GM18526 (cell line): Measurements from ENCODE around the gene NUB1.

ENCODE experiments used
- POLR2A ChIP-seq: IDR thresholded peaks from 3 replicates; pipeline ENCODE4 v1.6.1; 2011; ENCODE audit not compliant: insufficient read length; ENCODE audit errors: extremely low read depth

The NUB1 gene

DNA sequence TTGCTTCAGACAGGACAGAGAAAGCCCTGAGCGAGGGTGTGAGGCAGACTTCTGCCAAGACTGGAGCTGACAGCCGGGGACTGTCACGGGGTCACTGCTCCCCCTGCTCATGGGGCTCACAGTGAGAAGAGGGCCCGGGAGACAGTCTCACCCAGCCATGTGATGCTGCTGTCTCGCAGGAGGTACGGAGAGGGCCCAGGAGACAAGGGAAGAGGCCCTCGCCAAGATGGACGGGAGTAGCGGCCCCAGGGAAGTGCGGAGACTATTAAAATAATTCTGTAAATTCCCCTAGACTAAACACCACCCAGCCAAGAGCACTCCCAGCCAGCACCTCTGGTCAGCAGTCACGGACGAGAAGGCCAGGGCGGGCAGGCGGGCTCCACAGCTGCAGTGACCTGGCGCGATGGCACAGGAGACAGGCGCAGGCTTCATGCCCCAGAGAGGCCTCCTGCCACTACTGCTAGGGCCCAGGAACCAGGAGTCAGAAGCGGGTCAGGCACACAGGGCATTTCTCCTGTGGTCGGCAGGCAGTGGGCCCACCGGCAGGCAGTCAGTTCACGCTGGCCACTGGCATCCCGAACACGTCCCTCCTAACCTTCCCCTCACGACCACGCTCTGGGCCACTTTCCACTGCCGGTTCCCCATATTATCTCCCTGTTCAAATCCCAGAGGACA lies 44.2 kb downstream of the NUB1 start:
- TF ChIP-seq POLR2A, result no peak

DNA sequence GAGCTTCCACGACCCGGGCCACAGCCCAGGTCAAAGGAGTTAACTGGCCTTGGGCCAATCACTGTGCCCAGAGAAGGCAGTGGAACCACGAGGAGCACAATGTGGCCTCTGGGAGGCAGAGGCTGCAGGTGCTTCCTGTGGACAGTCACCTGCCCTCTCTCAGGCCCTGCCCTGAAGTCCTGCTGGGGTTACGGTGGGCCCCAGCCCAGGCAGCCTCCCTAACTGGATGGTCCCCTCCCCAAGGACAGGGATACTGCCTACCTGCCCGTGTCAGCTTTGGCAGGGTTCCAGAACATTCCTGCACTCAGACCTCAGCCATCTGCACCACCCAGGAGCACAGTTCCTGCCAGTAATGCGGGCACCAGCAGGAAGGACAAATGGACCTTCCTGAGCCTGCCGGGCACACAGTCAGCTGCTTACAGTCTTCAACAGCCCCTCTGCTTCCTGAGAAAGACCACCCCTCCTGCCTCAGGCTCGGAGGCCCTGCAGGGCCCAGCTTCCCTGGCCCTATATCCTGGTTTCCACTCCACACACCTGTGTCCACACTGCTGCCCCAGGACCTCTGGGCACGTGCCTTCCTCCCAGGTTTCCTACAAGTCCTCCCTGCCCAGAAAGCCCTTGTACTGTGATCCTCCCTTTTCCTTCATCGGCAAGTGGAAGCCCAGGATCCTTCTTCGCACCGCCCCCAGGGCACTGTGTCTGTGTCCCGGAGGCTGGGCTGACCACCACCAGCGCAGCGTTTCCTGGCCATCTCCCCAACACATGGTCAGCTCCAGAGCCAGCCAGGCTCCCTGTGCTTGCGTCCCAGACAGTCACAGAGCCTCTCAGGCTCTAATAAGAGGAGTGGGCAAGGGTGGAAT lies 44.9 kb downstream of the NUB1 start:
- TF ChIP-seq POLR2A, result no peak

- TF ChIP-seq POLR2A, result no peak
These were observed 45.8 kb downstream of the NUB1 start for GRCh38 chr7:151387161-151388006.

GRCh38 chr7:151388007-151388297 lies 46.3 kb downstream of the NUB1 start:
- no peak for TF ChIP-seq POLR2A

GRCh38 chr7:151388430-151388829 lies 46.8 kb downstream of the NUB1 start:
- TF ChIP-seq POLR2A, result no peak

GRCh38 chr7:151389096-151389767 lies 47.6 kb downstream of the NUB1 start:
- no peak for TF ChIP-seq POLR2A

GRCh38 chr7:151389768-151390597 lies 48.4 kb downstream of the NUB1 start:
- no peak for TF ChIP-seq POLR2A

GRCh38 chr7:151390598-151391357 lies 49.2 kb downstream of the NUB1 start:
- TF ChIP-seq POLR2A, result no peak

DNA sequence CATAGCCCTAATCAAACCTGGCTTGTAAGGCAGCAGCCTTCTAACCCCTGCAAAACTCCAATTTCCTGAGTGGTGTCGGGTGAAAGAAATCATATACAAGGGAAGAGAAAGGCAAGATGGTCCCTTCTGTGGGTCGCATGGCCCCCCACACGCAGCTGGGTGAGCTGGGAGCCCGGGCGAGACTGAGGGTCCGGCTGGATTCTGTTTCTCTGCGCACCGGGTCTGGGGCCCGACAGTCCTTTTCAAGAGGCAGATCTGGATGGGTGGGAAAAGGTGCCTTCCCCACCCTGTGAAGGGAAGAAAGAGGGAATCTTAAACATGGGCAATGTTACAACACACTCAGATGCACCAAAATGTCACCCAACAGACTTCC lies 49.7 kb downstream of the NUB1 start:
- TF ChIP-seq POLR2A, result no peak

DNA sequence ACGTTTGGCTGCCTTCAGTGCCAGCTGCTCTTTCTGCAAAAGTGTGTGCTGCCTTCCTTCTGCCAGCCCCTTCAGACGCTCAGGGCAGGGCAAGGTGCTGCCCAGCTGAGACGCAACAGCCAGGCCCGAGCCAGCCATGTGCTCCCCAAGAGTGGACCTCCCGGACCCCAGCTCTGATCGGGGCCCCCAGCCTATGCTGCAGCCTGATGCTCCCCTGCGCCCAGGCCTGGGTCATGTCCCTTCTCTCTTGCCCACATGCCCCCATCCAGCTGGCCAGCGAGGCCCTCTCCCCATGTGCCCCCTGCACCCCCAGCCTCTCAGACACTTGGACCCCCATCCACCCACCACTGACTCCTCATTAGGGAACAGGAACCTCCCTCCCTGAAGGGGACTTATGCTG lies 50.4 kb downstream of the NUB1 start:
- no peak for TF ChIP-seq POLR2A

DNA sequence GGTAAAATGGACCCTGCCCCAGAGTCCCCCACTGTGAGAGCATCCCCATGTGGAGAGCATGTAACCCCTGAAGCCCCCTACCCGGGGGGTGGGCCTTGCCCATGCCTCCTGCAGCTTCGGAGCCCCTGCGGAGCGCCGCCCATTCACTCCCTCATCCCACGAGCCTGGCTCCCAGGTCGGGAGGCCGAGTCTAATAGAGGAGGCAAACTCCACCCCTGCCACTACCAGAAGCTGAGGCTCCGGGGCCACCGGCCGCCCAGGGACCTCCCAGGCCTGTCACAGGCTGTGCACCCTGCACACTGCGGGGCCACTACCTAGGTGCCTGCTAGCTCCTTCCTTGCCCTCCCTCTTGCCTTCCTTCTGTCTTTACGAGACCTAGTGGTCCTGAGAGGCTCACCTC lies 50.8 kb downstream of the NUB1 start:
- TF ChIP-seq POLR2A, result no peak

GRCh38 chr7:151393031-151393977 lies 51.7 kb downstream of the NUB1 start:
- TF ChIP-seq POLR2A, result no peak

- no peak for TF ChIP-seq POLR2A
These were observed 52.7 kb downstream of the NUB1 start for GRCh38 chr7:151394076-151395035.
